NCI-H187 treated with DMSO at 0.1 percent for 48 hours (cell line): Measurements from ENCODE around the gene UEVLD.
A peak's percentile ranks its signal among the peaks of the same experiment; 100 is the strongest.

Experiments
- DNase-seq: peaks from one replicate; lab custom pipeline; 2025; lab: John Stamatoyannopoulos, UW

The UEVLD gene

GRCh38 chr11:18581825-18582224, 6.7 kb downstream of the UEVLD start:
- no peak for DNase-seq

GRCh38 chr11:18580113-18580766, 8.3 kb downstream of the UEVLD start:
- DNase-seq = no peak

GRCh38 chr11:18578975-18579598, 9.4 kb downstream of the UEVLD start:
- DNase-seq = no peak

GRCh38 chr11:18575361-18575760, 13.2 kb downstream of the UEVLD start:
- DNase-seq = no peak

- no peak for DNase-seq
Measured at GRCh38 chr11:18567081-18567480, 21.5 kb downstream of the UEVLD start.

GRCh38 chr11:18566406-18566805, 22.1 kb downstream of the UEVLD start:
- DNase-seq = no peak

GRCh38 chr11:18564149-18564548, 24.4 kb downstream of the UEVLD start:
- no peak for DNase-seq

GRCh38 chr11:18563090-18563730, 25.3 kb downstream of the UEVLD start:
- no peak for DNase-seq

- DNase-seq = no peak
Measured at GRCh38 chr11:18548001-18548400, 40.5 kb downstream of the UEVLD start.

- DNase-seq = no peak
Measured at GRCh38 chr11:18540207-18541009, 48.1 kb downstream of the UEVLD start.

GRCh38 chr11:18536209-18536608, 52.3 kb downstream of the UEVLD start:
- no peak for DNase-seq

- DNase-seq = no peak
Measured at GRCh38 chr11:18534245-18534644, 54.3 kb downstream of the UEVLD start.

GRCh38 chr11:18533365-18533764, 55.2 kb downstream of the UEVLD start:
- DNase-seq = no peak

GRCh38 chr11:18527512-18527911, 61.0 kb downstream of the UEVLD start:
- no peak for DNase-seq

- DNase-seq = peak; percentile 69
Measured at GRCh38 chr11:18526521-18527296, 61.8 kb downstream of the UEVLD start, which contains the start of gene TSG101. TSG101 (minus strand) TSS chr11:18526942; CDS start chr11:18526816, 126 bp downstream.

GRCh38 chr11:18526130-18526520, 62.4 kb downstream of the UEVLD start:
- DNase-seq = no peak

- no peak for DNase-seq
Measured at GRCh38 chr11:18524248-18524647, 64.3 kb downstream of the UEVLD start.

GRCh38 chr11:18523084-18523483, 65.5 kb downstream of the UEVLD start:
- DNase-seq = no peak

- no peak for DNase-seq
Measured at GRCh38 chr11:18522388-18522787, 66.1 kb downstream of the UEVLD start.

- DNase-seq = no peak
Measured at GRCh38 chr11:18521122-18521521, 67.4 kb downstream of the UEVLD start.

- no peak for DNase-seq
Measured at GRCh38 chr11:18502352-18502751, 86.2 kb downstream of the UEVLD start.

- no peak for DNase-seq
Measured at GRCh38 chr11:18501629-18502028, 86.9 kb downstream of the UEVLD start.
